GM19099 (cell line): ENCODE data around the gene HRAS.

ENCODE experiments used
- POLR2A ChIP-seq: IDR thresholded peaks from 3 replicates; pipeline ENCODE4 v1.6.1; 2011; ENCODE audit warnings: low read depth; ENCODE audit not compliant: insufficient read length; ENCODE audit errors: extremely low read depth

The HRAS gene

DNA sequence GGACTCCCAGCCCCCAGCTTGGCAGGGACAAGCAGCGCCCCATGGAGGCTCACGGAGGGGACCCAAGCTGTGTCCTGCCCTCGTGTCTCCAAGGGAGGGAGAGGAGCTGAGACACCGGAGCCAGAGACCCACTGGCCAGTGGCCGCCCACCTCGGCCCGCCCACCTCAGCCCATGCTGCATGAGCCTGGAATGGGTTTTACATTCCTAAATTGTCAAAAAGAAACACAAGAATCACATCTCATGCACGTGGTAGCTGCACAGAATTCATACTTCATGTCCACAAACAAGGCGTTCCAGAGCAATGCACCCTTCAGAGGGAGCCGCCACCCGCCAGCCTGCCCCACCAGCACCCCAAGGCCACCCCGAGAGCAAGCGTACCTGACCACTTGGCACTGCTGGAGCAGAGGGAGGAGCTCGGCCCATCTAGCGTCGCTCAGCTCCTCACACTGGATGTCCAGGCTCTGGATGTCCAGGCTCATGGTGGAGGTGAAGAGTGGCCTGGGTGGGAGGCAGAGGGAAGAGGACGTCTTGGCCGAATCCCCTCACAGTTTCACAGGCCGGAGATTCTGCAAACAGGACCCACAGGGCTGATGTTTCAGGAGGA lies 33.6 kb downstream of the HRAS start:
- no peak for TF ChIP-seq POLR2A

GRCh38 chr11:501001-501682 lies 34.2 kb downstream of the HRAS start:
- no peak for TF ChIP-seq POLR2A

DNA sequence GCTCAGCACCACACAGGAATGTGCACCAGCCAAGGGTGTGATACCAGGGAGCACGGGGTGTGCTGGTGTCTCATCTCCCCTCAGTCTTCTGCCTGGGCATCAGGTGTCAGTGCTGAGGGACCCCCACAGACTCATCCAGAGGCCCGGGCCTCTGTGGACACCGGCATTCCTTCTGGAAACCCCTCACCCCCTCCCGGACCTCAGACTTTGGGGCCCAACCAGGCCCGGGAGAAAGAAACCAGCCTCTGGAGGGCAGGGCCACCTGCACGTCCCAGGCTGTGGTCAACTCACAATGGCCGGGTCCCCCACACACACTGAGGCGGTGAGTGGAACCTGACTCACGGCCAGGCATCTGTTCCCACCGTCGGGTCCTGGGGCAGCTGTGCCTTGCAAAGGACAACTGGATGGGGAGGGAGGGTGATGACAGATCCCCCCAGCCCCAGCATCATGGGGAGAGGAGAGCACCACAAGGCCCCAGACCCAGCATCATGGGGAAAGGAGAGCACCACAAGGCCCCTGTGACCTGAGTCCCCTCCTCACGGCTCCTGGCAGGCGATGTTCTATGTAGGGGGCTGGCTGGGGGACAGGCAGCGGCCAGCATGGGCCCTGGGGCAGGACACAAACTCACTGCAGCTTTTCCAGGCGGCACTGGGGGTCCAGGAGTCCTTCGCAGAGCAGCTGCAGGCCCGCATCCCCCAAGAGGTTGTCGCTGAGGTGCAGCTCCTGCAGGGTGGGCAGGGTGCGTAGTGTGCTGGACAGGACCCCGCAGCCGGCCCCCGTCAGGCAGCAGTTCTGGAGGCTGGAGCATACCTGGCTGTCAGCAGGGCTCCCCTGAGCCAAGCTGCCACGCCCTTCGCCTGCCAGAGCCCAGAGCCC lies 35.9 kb downstream of the HRAS start:
- no peak for TF ChIP-seq POLR2A

- no peak for TF ChIP-seq POLR2A
Observed at GRCh38 chr11:498297-499181, 36.8 kb downstream of the HRAS start.

GRCh38 chr11:497565-498296 lies 37.6 kb downstream of the HRAS start:
- TF ChIP-seq POLR2A = no peak

GRCh38 chr11:496834-497564 lies 38.4 kb downstream of the HRAS start:
- no peak for TF ChIP-seq POLR2A

DNA sequence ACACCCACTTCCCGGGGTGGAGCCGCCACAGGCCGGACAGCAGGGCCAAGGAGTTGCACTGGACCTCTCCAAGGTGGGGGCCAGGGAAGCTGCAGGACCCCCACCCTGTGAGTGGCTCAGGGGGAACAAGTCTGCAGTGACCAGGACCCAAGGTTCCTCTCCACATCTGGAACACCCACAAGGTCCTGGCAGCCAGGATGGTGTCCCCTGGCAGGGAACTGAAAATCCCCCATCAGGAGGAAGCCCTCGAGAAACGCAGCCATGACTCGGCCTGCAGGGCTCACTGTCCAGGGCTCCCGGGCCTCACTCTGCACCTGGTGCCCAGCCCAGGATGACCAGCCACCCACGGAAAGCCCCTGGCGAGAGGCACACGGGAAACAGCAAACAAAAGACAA lies 39.8 kb downstream of the HRAS start:
- TF ChIP-seq POLR2A = no peak

- no peak for TF ChIP-seq POLR2A
Observed at GRCh38 chr11:494761-495536, 40.4 kb downstream of the HRAS start.

DNA sequence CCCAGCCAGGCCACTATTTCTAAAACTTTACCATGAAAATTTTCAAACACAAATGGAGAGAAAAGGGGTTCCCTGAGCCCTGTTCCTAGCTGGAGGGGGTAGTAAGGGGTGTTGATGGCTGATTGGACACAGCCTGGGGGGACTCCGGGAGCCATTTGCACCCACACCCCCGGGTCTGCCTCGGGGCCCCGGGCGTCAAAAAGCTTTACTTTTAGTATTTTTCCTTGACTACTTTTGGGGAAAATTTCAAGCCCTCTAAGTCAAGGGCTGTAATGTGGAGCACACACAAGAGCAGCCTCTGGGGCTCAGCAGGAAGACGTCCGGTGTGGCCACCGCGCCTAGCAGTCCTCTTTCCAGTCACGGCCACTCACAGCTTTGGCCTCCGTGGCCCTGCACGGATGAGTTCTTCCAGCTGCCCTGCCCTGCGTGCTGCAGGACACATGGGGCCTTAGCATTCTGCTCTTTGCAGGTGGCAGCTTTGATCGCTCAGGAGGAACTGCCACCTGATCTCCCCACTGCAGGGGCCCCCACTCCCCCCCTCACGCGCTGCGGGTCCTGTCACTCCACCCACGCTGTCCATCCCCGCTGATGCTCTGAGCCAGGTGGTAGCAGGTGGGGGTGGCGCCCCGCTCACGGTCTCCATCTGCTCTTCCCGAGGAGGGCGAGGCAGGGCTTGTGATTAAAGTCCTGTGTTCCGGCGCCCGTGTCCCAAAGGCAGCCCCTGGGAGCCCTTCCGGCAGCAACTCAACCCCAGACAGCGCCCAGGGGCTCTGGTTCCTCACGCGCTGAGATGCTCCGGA lies 42.7 kb downstream of the HRAS start:
- no peak for TF ChIP-seq POLR2A

DNA sequence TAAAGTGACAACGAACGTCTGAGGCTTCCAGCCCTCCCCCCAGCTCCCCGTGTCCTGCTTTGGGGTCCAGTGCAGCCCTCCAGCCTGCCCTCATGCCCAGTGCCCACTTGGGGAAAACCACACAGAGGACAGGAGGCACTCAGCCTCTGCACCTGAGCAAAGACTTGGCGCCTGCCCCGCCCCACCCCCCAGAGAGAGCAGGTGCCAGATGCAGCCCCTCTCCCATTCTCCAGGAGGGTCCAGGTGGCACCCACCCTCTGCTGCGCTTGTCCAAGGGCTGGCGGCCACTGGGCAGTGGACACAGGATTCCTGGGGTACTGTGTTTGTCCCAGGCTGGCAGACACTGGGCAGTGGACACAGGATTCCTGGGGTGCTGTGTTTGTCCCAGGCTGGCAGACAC lies 44.0 kb downstream of the HRAS start:
- no peak for TF ChIP-seq POLR2A

DNA sequence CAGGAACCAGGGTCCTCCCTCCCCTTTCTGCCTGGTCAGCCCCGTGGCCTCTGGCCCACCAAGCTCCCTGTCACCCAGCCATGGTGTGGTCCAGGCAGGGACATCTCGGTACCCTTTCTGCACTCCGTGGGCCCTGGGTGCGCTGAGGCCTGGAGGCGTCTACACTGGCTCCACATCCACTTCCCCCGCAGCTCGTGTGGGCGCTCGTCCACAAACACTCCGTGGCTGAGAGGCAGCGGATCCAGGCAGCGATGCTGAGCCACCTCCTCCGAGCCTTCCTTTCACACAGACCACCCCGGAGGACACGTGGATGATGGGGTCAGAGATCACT lies 44.5 kb downstream of the HRAS start:
- TF ChIP-seq POLR2A = no peak
